ENCODE measurements around the gene NAA80.

- no peak for TF ChIP-seq ZBTB33 (IDR thresholded peaks at IDR 0.05; ENCODE audit: borderline replicate concordance, low read depth)
- no peak for TF ChIP-seq TCF12 (IDR thresholded peaks at IDR 0.05)
- no peak for TF ChIP-seq SIN3A (IDR thresholded peaks at IDR 0.05; ENCODE audit: borderline replicate concordance, low read depth, low read length)
- TF ChIP-seq MAX (IDR thresholded peaks at IDR 0.05; ENCODE audit: low read depth): no peak
- no peak for TF ChIP-seq CTCF (IDR thresholded peaks at IDR 0.05)
- TF ChIP-seq RCOR1 (IDR thresholded peaks at IDR 0.05; ENCODE audit: low read length): no peak
- no peak for TF ChIP-seq MXI1 (IDR thresholded peaks at IDR 0.05; ENCODE audit: low read depth, low read length)
- no peak for TF ChIP-seq RAD21 (IDR thresholded peaks at IDR 0.05; ENCODE audit: low read length)
These were observed 6.0 kb downstream of the NAA80 start for GRCh38 chr3:50293079-50293801.

Measured in SK-N-SH (cell line).